Esophagus muscularis mucosa (tissue), 4 donors: ENCODE data around the gene FKBP5.

Source experiments
- CTCF ChIP-seq, 3 experiments: fragments of 200-600 bp in 2 of 3; fragments of 450-650 bp in 1 of 3; sonication (generic) in 2 of 3; IDR thresholded peaks; one replicate each; pipeline ENCODE4 v1.5.1; 2017 to 2019; ENCODE audit warnings: antibody characterized with exemption in 3 of 3, mild to moderate bottlenecking in 2 of 3, moderate library complexity in 1 of 3
- EP300 ChIP-seq: sonication (generic); formaldehyde crosslinking; IDR thresholded peaks from one replicate; pipeline ENCODE4 v1.6.1; 2017; ENCODE audit warnings: antibody characterized with exemption
- POLR2A ChIP-seq: fragments of 450-650 bp; IDR thresholded peaks from one replicate; pipeline ENCODE4 v1.6.1; 2017; ENCODE audit warnings: antibody characterized with exemption, moderate library complexity, mild to moderate bottlenecking, low read depth
- POLR2AphosphoS5 ChIP-seq, 2 donors: sonication (generic); formaldehyde crosslinking; IDR thresholded peaks; one replicate each; pipeline ENCODE4 v1.6.1; 2017; ENCODE audit warnings: antibody characterized with exemption in 2 of 2

GRCh38 chr6:35562060-35562459 is 126.7 kb downstream of the FKBP5 start:
- no peak for TF ChIP-seq CTCF (IDR thresholded peaks at IDR 0.05)
- TF ChIP-seq POLR2AphosphoS5 (IDR thresholded peaks at IDR 0.05) = no peak
- no peak for TF ChIP-seq POLR2A
- no peak for TF ChIP-seq EP300
